Esophagus (tissue), 2 donors: ENCODE results near the gene MTHFD2L. TPM values are rescaled to one million over a fixed set of nuclear protein-coding genes. Genes with fewer than 3 reads are reported as not detected.

Experiments
- H3K27ac ChIP-seq, 2 donors: one replicate each; pipeline ENCODE4 v1.5.1; 2013; ENCODE audit warnings: low read depth in 2 of 2, mild to moderate bottlenecking in 2 of 2, inconsistent platforms in 1 of 2, low read length in 1 of 2, moderate library complexity in 1 of 2
- H3K27me3 ChIP-seq, 2 donors: one replicate each; pipeline ENCODE4 v1.6.1; 2013; ENCODE audit warnings: low read length in 2 of 2, control low read depth in 1 of 2, mild to moderate bottlenecking in 1 of 2; ENCODE audit not compliant: insufficient read depth in 2 of 2, control insufficient read depth in 1 of 2
- H3K36me3 ChIP-seq, 2 donors: one replicate each; pipeline ENCODE4 v1.6.1; 2013; ENCODE audit warnings: low read length in 1 of 2; ENCODE audit not compliant: control insufficient read depth in 2 of 2, insufficient read depth in 2 of 2
- H3K4me1 ChIP-seq, 2 donors: one replicate each; pipeline ENCODE4 v1.6.1; 2013; ENCODE audit warnings: low read length in 1 of 2; ENCODE audit not compliant: control insufficient read depth in 2 of 2, insufficient read depth in 2 of 2
- H3K4me3 ChIP-seq, 2 donors: one replicate each; pipeline ENCODE4 v1.5.1; 2013; ENCODE audit warnings: low read length in 2 of 2, mild to moderate bottlenecking in 2 of 2, low read depth in 1 of 2, moderate library complexity in 1 of 2
- H3K9me3 ChIP-seq, 2 donors: one replicate each; pipeline ENCODE4 v1.6.1; 2013; ENCODE audit warnings: mild to moderate bottlenecking in 2 of 2, low read depth in 1 of 2, low read length in 1 of 2, moderate library complexity in 1 of 2; ENCODE audit not compliant: control insufficient read depth in 2 of 2, insufficient read depth in 1 of 2
- WGBS, 2 donors: extraction: QIAGEN DNeasy Blood & Tissue Kit; methylation state at CpG; one replicate each; pipeline ENCODE4 v1.1.7; 2013; 5-methylcytosine and 5-hydroxymethylcytosine counted together
- polyA plus RNA-seq, 2 donors: library from polyadenylated mRNA; stranded (reverse); fragments of 200-250 nt; gene quantifications; one replicate each; pipeline ENCODE4 v1.2.3, GENCODE V29; 2013
- donor health status: healthy with polysubstance abuse.
- donor health status: Bipolar disorder and iron deficiency.

The MTHFD2L gene
- polyA plus RNA-seq, 2 donors = 5.9 to 6.2 TPM

GRCh38 chr4:74307170-74307569 lies 149.3 kb downstream of the MTHFD2L start:
- no peaks in the 10 kb centered on the region for H3K36me3 ChIP-seq
- H3K4me3 ChIP-seq = no peak overlapping the region
- H3K27ac ChIP-seq = no peak overlapping the region
- H3K4me1 ChIP-seq = no peaks in the 10 kb centered on the region
- H3K27me3 ChIP-seq = no peaks in the 10 kb centered on the region
- 85 to 91% methylated on average over 1 of the region's 1 CpG for WGBS, 2 donors
- H3K9me3 ChIP-seq = no peaks in the 10 kb centered on the region

GRCh38 chr4:74308215-74308614 lies 150.3 kb downstream of the MTHFD2L start, which contains the start of gene EPGN:
Gene EPGN (plus strand): TSS chr4:74308470. CDS start chr4:74308534, 64 bp downstream.
- H3K27me3 ChIP-seq = no peaks in the 10 kb centered on the region
- WGBS, 2 donors = 37 to 43% methylated on average over 5 of the region's 5 CpGs
- no peaks in the 10 kb centered on the region for H3K9me3 ChIP-seq
- no peaks in the 10 kb centered on the region for H3K36me3 ChIP-seq
- H3K4me3 ChIP-seq = peak within 1 kb of the TSS in 1 of 2 donors; percentile 49
- H3K4me1 ChIP-seq = no peaks in the 10 kb centered on the region
- H3K27ac ChIP-seq = peak within 1 kb of the TSS; percentile 55 to 63

DNA sequence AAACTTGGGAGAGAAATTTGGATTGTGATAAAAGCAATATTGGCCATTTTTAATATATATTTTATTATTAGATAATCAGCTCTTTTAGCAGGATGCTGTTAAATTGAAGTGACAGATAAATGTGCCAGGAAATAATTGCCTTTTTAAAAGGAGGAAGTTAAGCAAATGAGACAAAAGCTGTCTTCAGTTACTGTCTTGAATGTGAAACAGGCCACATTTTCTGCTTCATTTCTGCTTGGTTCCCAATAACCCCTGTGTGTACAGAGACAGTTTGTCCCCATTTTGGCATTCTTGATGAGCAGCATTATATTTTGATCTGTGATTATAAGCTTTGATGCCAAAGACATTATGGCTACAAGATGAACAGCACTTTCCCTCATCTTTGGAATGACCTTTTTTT lies 151.3 kb downstream of the MTHFD2L start:
- Histone ChIP-seq H3K4me3 (peak overlapping the region in 1 of 2 donors; percentile 49), H3K36me3 (no peaks in the 10 kb centered on the region), H3K27ac (no peak overlapping the region), H3K4me1 (no peaks in the 10 kb centered on the region), H3K27me3 (no peaks in the 10 kb centered on the region), H3K9me3 (no peaks in the 10 kb centered on the region)

DNA sequence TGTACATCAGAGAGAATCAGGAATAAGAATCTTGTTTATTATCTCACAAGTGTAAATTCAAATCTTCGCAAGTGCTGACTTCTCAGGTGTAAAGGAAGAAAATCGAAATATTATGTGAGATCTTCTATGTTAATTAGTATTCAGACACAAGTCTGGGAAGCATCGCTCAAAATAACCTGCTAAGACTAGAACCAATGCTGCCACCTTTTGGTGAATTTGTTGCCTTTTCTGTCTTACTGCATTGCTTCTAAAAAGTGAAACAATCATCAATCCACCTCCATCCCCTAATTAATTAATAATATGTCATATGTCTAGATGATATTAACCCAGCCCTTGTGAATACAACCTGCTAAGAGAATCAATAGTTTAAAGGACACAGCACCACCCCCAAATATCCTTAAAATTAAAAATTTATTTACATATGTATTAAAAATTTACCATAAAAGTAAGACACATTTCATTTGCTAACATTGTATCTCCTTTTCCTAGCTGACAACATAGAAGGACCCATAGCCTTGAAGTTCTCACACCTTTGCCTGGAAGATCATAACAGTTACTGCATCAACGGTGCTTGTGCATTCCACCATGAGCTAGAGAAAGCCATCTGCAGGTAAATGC lies 153.9 kb downstream of the MTHFD2L start:
- H3K27ac ChIP-seq = no peak overlapping the region
- no peaks in the 10 kb centered on the region for H3K27me3 ChIP-seq

GRCh38 chr4:74314329-74314728 lies 156.4 kb downstream of the MTHFD2L start:
- no peaks in the 10 kb centered on the region for H3K9me3 ChIP-seq
- no peaks in the 10 kb centered on the region for H3K27me3 ChIP-seq
- H3K4me3 ChIP-seq = no peak overlapping the region
- H3K27ac ChIP-seq = no peak overlapping the region
- no peaks in the 10 kb centered on the region for H3K36me3 ChIP-seq
- H3K4me1 ChIP-seq = no peaks in the 10 kb centered on the region
- 94 to 95% methylated on average over 2 of the region's 2 CpGs for WGBS, 2 donors

More for the DNA sequence above, 153.9 kb downstream of the MTHFD2L start:
- Histone ChIP-seq H3K4me3 (no peak overlapping the region), H3K36me3 (no peaks in the 10 kb centered on the region), H3K9me3 (no peaks in the 10 kb centered on the region), H3K4me1 (no peaks in the 10 kb centered on the region)
- WGBS, 2 donors = 27 to 33% methylated on average over 4 of the region's 4 CpGs

DNA sequence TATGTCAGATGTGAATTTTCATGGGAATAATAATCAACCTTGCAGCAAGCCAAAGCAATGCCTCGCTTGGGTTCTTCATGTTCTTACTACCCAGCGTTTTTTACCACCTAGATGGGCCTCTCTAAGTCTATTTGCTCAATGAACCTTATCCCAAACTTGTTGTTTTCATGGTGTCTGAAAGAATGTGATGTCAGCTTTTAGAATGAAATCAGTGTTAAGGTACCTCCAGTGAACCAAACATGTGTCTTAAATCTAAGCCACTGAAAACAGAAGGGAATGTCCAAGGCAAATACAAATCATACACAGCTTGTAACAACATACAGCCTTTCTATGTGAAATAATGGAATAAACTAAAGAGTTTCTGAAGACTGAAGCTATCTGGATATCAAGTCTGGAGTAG lies 157.0 kb downstream of the MTHFD2L start:
- H3K4me3 ChIP-seq = no peak overlapping the region
- no peaks in the 10 kb centered on the region for H3K9me3 ChIP-seq
- 72 to 73% methylated on average over 2 of the region's 2 CpGs for WGBS, 2 donors
- H3K4me1 ChIP-seq = no peaks in the 10 kb centered on the region
- no peaks in the 10 kb centered on the region for H3K27me3 ChIP-seq
- no peaks in the 10 kb centered on the region for H3K36me3 ChIP-seq
- no peak overlapping the region for H3K27ac ChIP-seq

DNA sequence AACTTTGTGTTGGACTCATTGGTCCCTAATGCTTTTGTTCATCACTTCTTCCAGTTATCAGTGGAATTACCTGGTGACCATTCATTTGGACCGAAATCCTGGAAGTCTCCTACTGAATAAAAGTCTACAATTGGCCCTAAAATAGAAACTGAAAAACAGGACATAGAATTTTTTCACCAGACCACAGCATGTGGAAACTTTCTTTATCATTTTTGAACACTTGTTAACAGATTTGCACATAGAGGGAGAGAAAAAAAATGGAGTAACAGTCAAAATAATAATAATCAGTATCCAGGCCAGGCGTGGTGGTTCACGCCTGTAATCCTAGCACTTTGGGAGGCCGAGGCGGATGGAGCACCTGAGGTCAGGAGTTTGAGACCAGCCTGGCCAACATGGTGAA lies 157.5 kb downstream of the MTHFD2L start:
- 84 to 87% methylated on average over 5 of the region's 5 CpGs for WGBS, 2 donors
- no peaks in the 10 kb centered on the region for H3K4me1 ChIP-seq
- no peaks in the 10 kb centered on the region for H3K36me3 ChIP-seq
- no peak overlapping the region for H3K27ac ChIP-seq
- H3K27me3 ChIP-seq = no peaks in the 10 kb centered on the region
- H3K4me3 ChIP-seq = no peak overlapping the region
- no peaks in the 10 kb centered on the region for H3K9me3 ChIP-seq

DNA sequence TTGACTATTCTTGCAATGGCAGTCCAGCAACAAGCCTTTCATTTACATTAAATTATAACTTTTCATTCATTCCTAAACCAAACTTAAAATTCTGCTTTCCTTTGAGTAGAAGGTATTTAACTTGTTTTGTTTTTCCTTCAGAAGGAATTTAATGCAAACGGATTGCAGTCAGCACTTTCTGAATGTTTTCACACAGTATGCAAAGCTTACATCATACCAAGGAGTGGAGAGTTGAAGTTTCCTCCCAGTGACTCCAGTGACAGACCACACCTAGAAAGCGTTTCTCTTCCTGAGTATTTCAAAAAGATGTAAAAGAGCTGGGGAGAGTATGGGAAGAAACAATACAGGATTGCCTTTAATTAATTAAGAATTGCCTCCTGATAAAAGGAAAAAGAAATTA lies 158.5 kb downstream of the MTHFD2L start:
- 27 to 50% methylated on average over 2 of the region's 2 CpGs for WGBS, 2 donors
- H3K4me3 ChIP-seq = no peak overlapping the region
- no peaks in the 10 kb centered on the region for H3K36me3 ChIP-seq
- no peaks in the 10 kb centered on the region for H3K27me3 ChIP-seq
- H3K27ac ChIP-seq = no peak overlapping the region
- H3K9me3 ChIP-seq = no peaks in the 10 kb centered on the region
- H3K4me1 ChIP-seq = peaks cover 0 to 3% of the 10 kb centered on the region in 2 donors

DNA sequence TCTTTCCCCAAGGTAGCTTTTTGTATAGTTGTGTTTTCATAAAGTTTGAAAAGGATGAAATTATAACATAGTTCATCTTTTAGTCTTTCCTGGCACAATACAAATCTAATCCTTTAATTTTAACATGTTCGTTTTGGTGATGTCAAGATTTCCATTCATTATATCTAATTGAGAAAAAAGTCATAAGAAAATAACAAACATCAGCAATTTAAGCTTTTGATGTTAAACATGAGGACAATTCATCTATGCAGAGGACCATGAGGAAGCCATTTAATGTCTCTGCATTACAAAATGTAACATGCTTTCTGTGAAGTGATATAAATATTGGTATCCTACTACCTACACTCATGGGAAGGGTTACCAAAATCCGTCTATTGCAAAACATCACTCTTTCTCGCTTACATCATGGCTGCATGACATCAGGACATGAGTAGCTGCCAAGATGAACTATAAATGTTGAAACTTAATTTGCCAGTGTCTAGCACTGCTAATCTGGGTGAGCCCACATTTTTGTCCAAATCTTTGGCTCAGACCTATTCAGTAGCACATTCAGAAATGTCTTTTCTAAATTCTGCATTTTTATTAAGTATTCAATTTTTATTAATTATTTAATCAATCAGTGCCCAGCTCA lies 159.8 kb downstream of the MTHFD2L start:
- 63 to 64% methylated on average over 3 of the region's 3 CpGs for WGBS, 2 donors
- no peaks in the 10 kb centered on the region for H3K27me3 ChIP-seq
- peaks cover 0 to 3% of the 10 kb centered on the region in 2 donors for H3K4me1 ChIP-seq
- no peaks in the 10 kb centered on the region for H3K9me3 ChIP-seq
- H3K27ac ChIP-seq = no peak overlapping the region
- no peak overlapping the region for H3K4me3 ChIP-seq
- no peaks in the 10 kb centered on the region for H3K36me3 ChIP-seq

GRCh38 chr4:74318276-74318675 lies 160.4 kb downstream of the MTHFD2L start:
- Histone ChIP-seq H3K27me3 (no peaks in the 10 kb centered on the region), H3K36me3 (no peaks in the 10 kb centered on the region), H3K4me3 (no peak overlapping the region), H3K4me1 (peaks cover 0 to 3% of the 10 kb centered on the region in 2 donors), H3K27ac (no peak overlapping the region), H3K9me3 (no peaks in the 10 kb centered on the region)
- 74 to 82% methylated on average over 2 of the region's 2 CpGs for WGBS, 2 donors
